Measurements from ENCODE around the gene TSGA10IP.
"Not testable (repeated sequence)": the region's sequence is repeated elsewhere in the genome, so short reads cannot be mapped to it uniquely, and the experiment has no call there.

Gene TSGA10IP

GRCh38 chr11:65945941-65946558 is 770 bp downstream of the TSGA10IP start:
- Mint-ChIP-seq H3K27ac (no peak overlapping the region), H3K4me1 (no peaks in the 10 kb centered on the region), H3K36me3 (no peaks in the 10 kb centered on the region), H3K4me3 (no peak overlapping the region), H3K27me3 (peaks cover 45% of the 10 kb centered on the region), H3K9me3 (no peaks in the 10 kb centered on the region)
- CTCF ChIA-PET: no interaction called here
- DNase-seq: no peak

GRCh38 chr11:65946655-65947054 is 1.4 kb downstream of the TSGA10IP start:
- Mint-ChIP-seq H3K4me3 (no peak overlapping the region), H3K27me3 (peaks cover 40% of the 10 kb centered on the region), H3K9me3 (no peaks in the 10 kb centered on the region), H3K4me1 (no peaks in the 10 kb centered on the region), H3K36me3 (no peaks in the 10 kb centered on the region), H3K27ac (no peak overlapping the region)
- DNase-seq: no peak
- CTCF ChIA-PET: no interaction called here

DNA sequence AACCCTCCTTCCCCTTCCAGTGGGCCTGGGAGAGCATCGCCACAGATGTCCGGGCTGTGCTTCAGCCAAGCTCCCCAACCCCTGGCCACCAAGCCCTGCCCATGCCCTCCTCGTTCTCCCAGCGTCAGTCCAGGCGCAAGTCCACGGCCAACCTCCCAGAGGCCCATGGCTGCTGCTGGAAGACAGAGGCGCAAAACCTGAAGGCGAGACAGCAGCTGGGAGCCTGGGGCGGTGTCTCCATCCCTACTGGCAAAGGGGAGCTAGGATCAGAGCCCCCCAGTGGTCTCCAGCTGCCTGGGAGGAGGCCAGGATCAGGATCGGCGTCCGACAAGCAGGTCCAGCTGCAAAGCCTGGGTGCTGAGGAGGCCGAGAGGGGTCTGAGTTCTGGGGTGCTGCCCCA is 1.9 kb downstream of the TSGA10IP start:
- DNase-seq: no peak
- CTCF ChIA-PET: interaction anchor here (0.5 kb wide), 1 partner anchor 115 kb away, joined by 3 read pairs; no protein-coding TSS in a partner anchor
- peaks cover 40% of the 10 kb centered on the region for H3K27me3 Mint-ChIP-seq
- H3K9me3 Mint-ChIP-seq: no peaks in the 10 kb centered on the region
- H3K36me3 Mint-ChIP-seq: no peaks in the 10 kb centered on the region
- no peak overlapping the region for H3K27ac Mint-ChIP-seq
- H3K4me1 Mint-ChIP-seq: no peaks in the 10 kb centered on the region
- no peak overlapping the region for H3K4me3 Mint-ChIP-seq

GRCh38 chr11:65947603-65948125 is 2.4 kb downstream of the TSGA10IP start:
- DNase-seq: no peak
- CTCF ChIA-PET: interaction anchor here (0.5 kb wide), 1 partner anchor 115 kb away, joined by 3 read pairs; no protein-coding TSS in a partner anchor
- Mint-ChIP-seq H3K9me3 (no peaks in the 10 kb centered on the region), H3K27ac (no peak overlapping the region), H3K27me3 (peaks cover 36% of the 10 kb centered on the region), H3K4me1 (no peaks in the 10 kb centered on the region), H3K4me3 (no peak overlapping the region), H3K36me3 (no peaks in the 10 kb centered on the region)

- H3K9me3 Mint-ChIP-seq, H3K27ac Mint-ChIP-seq, H3K4me1 Mint-ChIP-seq, H3K36me3 Mint-ChIP-seq, DNase-seq, H3K4me3 Mint-ChIP-seq, CTCF ChIA-PET: not testable (repeated sequence)
- H3K27me3 Mint-ChIP-seq: peaks cover 34% of the 10 kb centered on the region
These were observed 5.4 kb downstream of the TSGA10IP start for GRCh38 chr11:65950711-65951110.

DNA sequence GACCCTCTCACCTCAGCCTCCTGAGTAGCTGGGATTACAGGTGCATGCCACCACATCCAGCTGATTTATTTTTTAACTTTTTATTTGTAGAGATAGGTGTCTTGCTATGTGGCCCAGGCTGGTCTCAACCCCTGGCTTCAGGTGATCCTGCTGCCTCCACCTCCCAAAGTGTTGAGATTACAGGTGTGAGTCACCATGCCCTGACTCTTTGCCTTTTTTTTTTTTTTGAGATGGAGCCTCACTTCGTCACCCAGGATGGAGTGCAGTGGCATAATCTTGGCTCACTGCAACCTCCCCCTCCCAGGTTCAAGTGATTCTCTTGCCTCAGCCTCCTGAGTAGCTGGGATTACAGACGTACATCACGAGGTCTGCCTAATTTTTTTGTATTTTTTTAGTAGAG is 6.4 kb downstream of the TSGA10IP start:
- H3K27me3 Mint-ChIP-seq: peaks cover 33% of the 10 kb centered on the region
- H3K9me3 Mint-ChIP-seq, DNase-seq, H3K36me3 Mint-ChIP-seq, H3K27ac Mint-ChIP-seq, H3K4me3 Mint-ChIP-seq: not testable (repeated sequence)
- H3K4me1 Mint-ChIP-seq: peaks cover 13% of the 10 kb centered on the region
- CTCF ChIA-PET: interaction anchor here (0.8 kb wide), 1 partner anchor 247 kb away, joined by 3 read pairs; no protein-coding TSS in a partner anchor

DNA sequence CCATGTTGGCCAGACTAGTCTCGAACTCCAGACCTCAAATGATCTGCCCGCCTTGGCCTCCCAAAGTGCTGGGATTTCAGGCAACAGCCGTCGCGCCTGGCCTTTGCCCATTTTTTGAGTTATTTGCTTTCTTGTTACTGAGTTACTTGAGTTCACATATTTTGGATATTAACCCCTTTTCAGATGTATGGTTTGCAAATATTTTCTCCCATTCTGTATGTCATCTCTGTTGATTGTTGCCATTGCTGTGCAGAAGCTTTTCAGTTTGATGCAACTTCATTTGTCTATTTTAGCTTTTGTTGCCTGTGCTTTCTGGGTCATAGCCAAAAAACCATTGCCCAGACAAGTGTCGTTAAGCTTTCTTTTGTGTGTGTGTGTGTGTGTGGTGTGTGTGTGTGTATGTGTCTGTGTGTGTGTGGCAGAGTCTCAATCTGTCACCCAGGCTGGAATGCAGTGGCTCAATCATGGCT is 6.8 kb downstream of the TSGA10IP start:
- CTCF ChIA-PET: no interaction called here
- Mint-ChIP-seq H3K9me3 (no peaks in the 10 kb centered on the region), H3K36me3 (no peaks in the 10 kb centered on the region), H3K27me3 (peaks cover 29% of the 10 kb centered on the region), H3K27ac (no peak overlapping the region), H3K4me1 (peaks cover 18% of the 10 kb centered on the region), H3K4me3 (no peak overlapping the region)
- no peak for DNase-seq

DNA sequence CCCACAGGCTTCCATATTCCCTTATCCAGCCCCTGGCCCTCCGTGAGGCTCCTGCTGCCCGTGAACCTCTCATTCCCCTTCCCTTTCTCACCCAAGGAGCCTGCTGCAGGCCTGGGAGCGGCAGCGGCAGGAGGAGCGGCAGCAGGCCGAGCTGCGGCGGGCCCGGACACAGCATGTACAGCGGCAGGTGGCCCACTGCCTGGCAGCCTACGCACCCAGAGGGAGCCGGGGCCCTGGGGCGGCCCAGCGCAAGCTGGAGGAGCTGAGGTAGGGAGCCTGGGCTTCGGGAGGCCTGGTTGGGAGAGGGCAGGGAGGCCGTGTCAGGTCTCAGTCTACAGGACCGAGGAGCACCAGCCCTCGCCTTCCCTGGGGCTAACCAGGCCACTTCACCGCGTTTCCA is 8.2 kb downstream of the TSGA10IP start:
- peaks cover 31% of the 10 kb centered on the region for H3K4me1 Mint-ChIP-seq
- CTCF ChIA-PET: interaction anchor here (1.6 kb wide), 1 partner anchor 69 kb away, joined by 5 read pairs; no protein-coding TSS in a partner anchor

DNA sequence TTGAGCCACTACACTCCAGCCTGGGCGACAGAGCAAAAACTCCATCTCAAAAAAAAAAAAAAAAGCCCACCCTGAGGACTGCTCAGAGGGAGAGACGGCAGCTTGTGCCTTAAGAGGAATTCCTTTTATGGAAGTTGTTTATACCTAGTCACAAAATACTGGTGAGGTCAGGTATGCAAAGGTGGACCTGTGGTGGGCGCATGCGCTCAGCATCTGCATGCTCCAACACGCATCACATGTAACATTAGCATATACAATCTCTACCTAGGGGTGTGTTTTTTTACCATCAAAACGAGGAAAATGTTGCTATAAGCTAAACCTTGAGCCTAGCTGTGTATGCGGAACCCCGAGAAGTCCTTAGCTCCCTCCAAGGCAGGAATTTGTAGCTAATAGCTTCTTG is 9.5 kb downstream of the TSGA10IP start:
- CTCF ChIA-PET: no interaction called here
- no peak overlapping the region for H3K4me3 Mint-ChIP-seq
- peaks cover 14% of the 10 kb centered on the region for H3K27me3 Mint-ChIP-seq
- no peak overlapping the region for H3K27ac Mint-ChIP-seq
- peaks cover 33% of the 10 kb centered on the region for H3K4me1 Mint-ChIP-seq
- H3K36me3 Mint-ChIP-seq: peaks cover 1% of the 10 kb centered on the region
- no peak for DNase-seq
- H3K9me3 Mint-ChIP-seq: no peaks in the 10 kb centered on the region

More for the DNA sequence above, 8.2 kb downstream of the TSGA10IP start:
- no peak for DNase-seq
- no peak overlapping the region for H3K27ac Mint-ChIP-seq
- H3K4me3 Mint-ChIP-seq: no peak overlapping the region
- H3K36me3 Mint-ChIP-seq: peaks cover 1% of the 10 kb centered on the region
- no peaks in the 10 kb centered on the region for H3K9me3 Mint-ChIP-seq
- H3K27me3 Mint-ChIP-seq: peaks cover 20% of the 10 kb centered on the region

DNA sequence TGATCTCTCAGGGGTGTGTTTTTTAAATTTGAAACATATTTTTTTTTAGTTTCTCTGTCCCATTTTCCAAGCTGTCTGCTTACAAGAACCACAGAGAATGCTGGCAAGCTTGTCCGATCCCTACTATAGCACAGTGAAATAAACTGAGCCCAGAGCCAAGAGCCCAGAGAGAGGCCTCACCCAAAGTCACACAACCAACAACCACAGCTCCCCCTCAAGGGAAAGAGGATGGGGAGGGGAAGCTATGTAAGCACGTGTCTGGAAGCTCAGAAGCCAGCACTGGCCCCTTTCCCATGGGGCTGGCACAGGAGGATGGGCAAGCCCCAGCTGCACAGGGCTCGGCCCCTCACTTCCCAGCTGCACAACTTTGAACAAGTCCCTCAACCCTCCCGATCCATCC is 13.0 kb downstream of the TSGA10IP start:
- CTCF ChIA-PET: interaction anchor here (1.1 to 1.2 kb wide), 2 partner anchors 67 to 73 kb away, joined by 3 to 4 read pairs; no protein-coding TSS in a partner anchor
- H3K27me3 Mint-ChIP-seq: peaks cover 2% of the 10 kb centered on the region
- H3K4me1 Mint-ChIP-seq: peaks cover 58% of the 10 kb centered on the region
- H3K4me3 Mint-ChIP-seq: no peak overlapping the region
- no peak for DNase-seq
- H3K9me3 Mint-ChIP-seq: no peaks in the 10 kb centered on the region
- peak overlapping the region; percentile 99 for H3K27ac Mint-ChIP-seq
- peaks cover 15% of the 10 kb centered on the region for H3K36me3 Mint-ChIP-seq

DNA sequence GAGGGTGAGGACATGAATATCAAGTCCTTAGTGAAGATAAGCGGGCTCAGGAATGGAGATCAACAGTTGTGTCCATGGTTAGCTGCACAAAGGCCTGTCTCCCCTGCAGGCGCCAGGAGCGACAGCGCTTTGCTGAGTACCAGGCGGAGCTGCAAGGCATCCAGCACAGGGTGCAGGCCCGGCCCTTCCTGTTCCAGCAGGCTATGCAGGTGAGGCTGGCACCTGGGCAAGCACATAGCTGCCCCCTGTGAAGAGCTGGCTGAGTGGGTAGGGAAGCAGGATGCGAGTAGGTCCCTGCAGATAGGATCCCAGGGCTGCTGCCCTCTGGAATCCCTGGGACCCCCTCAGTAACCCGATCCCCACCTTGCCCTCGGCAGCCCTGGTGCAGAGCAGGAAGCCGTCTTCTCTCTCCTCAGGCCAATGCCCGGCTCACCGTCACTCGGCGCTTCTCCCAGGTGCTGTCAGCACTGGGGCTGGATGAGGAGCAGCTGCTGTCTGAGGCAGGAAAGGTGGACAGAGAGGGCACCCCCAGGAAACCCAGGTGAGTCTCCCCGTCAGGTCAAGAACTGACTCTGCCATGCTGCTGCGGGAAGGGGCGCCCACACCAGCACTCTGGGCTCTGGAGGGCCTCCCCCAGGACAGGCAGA is 13.6 kb downstream of the TSGA10IP start:
- H3K4me1 Mint-ChIP-seq: peaks cover 64% of the 10 kb centered on the region
- CTCF ChIA-PET: interaction anchor here (1.1 to 1.2 kb wide), 2 partner anchors 68 to 73 kb away, joined by 3 to 4 read pairs; no protein-coding TSS in a partner anchor
- peak overlapping the region; percentile 99 for H3K27ac Mint-ChIP-seq

DNA sequence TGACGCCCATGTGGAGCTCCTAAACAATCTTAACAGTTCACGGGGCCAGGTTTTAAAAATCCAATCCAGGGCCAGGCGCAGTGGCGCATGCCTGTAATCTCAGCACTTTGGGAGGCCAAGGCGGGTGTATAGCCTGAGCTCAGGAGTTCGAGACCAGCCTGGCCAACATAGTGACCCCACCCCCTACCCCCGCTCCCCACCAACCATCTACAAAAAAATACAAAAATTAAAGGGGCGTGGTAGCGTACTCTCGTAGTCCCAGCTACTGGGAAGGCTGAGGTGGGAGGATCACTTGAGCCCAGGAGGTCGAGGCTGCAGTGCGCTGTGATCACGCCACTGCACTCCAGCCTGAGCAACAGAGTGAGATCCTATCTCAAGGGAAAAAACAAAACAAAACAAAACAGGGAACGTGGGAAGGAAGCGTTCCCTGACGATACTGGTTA is 15.6 kb downstream of the TSGA10IP start:
- no peak for DNase-seq
- peak overlapping the region; percentile 98 for H3K27ac Mint-ChIP-seq
- no peaks in the 10 kb centered on the region for H3K27me3 Mint-ChIP-seq
- CTCF ChIA-PET: interaction anchor here (1.0 to 2.0 kb wide), 2 partner anchors 49 to 72 kb away, joined by 3 to 6 read pairs; partner anchors contain the start of gene FIBP
- peaks cover 64% of the 10 kb centered on the region for H3K4me1 Mint-ChIP-seq
- peak overlapping the region; percentile 98 for H3K4me3 Mint-ChIP-seq
- H3K36me3 Mint-ChIP-seq: peaks cover 31% of the 10 kb centered on the region
- no peaks in the 10 kb centered on the region for H3K9me3 Mint-ChIP-seq

More for the DNA sequence above, 13.6 kb downstream of the TSGA10IP start:
- Mint-ChIP-seq H3K9me3 (no peaks in the 10 kb centered on the region), H3K27me3 (no peaks in the 10 kb centered on the region), H3K4me3 (no peak overlapping the region), H3K36me3 (peaks cover 18% of the 10 kb centered on the region)
- no peak for DNase-seq

GRCh38 chr11:65961267-65962140 is 16.2 kb downstream of the TSGA10IP start, which contains the start of gene SART1:
Gene SART1, plus strand, starts transcription at chr11:65961734. Its CDS starts 47 bp downstream, at chr11:65961781.
- Mint-ChIP-seq H3K9me3 (no peaks in the 10 kb centered on the region), H3K4me3 (peak within 1 kb of the TSS; percentile 98), H3K4me1 (peaks cover 59% of the 10 kb centered on the region), H3K36me3 (peaks cover 35% of the 10 kb centered on the region), H3K27me3 (no peaks in the 10 kb centered on the region), H3K27ac (peak within 1 kb of the TSS; percentile 98)
- CTCF ChIA-PET: interaction anchor here (1.0 to 2.0 kb wide), 2 partner anchors 50 to 73 kb away, joined by 3 to 6 read pairs; partner anchors contain the start of gene FIBP
- DNase-seq: peak; percentile 98

Measured in activated naive CD4-positive, alpha-beta T cell treated with anti-CD3 and anti-CD28 coated beads, Interleukin-2, amount 10 ng/mL, durations not matched to agents 7 days and 5 days (primary cell).